ENCODE results near the gene DARS2. TPM values are rescaled to one million over a fixed set of nuclear protein-coding genes. Genes with fewer than 3 reads are reported as not detected.
A peak's percentile ranks its signal among the peaks of the same experiment; 100 is the strongest.

DARS2 gene
- polyA plus RNA-seq, 1 donor from 2014 or later, result 4.5 TPM

GRCh38 chr1:173870252-173871075, 46.0 kb downstream of the DARS2 start:
- Histone ChIP-seq H3F3A (ENCODE audit: insufficient read depth, low read length, poor library complexity, severe bottlenecking) (peaks cover 5% of the 10 kb centered on the region), H2AFZ (ENCODE audit: low read depth, low read length) (no peak overlapping the region), H3K9me3 (ENCODE audit: low read length) (no peaks in the 10 kb centered on the region), H3K4me3 (ENCODE audit: low read length) (peak overlapping the region; percentile 38), H3K27ac (ENCODE audit: low read length) (no peak overlapping the region), H3K4me2 (ENCODE audit: low read length) (no peak overlapping the region), H3K27me3 (ENCODE audit: insufficient read depth, low read depth, low read length) (no peaks in the 10 kb centered on the region), H3K9me2 (ENCODE audit: insufficient read depth, low read length) (no peaks in the 10 kb centered on the region), H3K9ac (ENCODE audit: low read length) (no peak overlapping the region), H4K20me1 (ENCODE audit: insufficient read depth) (no peaks in the 10 kb centered on the region), H3K79me2 (replicated peaks; ENCODE audit: insufficient read depth, low read length) (peaks cover 23% of the 10 kb centered on the region), H3K36me3 (ENCODE audit: insufficient read depth, low read length) (peaks cover 6% of the 10 kb centered on the region)
- TF ChIP-seq SMC3 (conservative IDR thresholded peaks at IDR 0.05; ENCODE audit: poor library complexity) (no peak), RAD21 (conservative IDR thresholded peaks at IDR 0.05) (no peak), POLR2AphosphoS5 (IDR thresholded peaks at IDR 0.05) (no peak), REST (IDR thresholded peaks at IDR 0.05; ENCODE audit: borderline replicate concordance) (no peak), EZH2 (IDR thresholded peaks at IDR 0.05; ENCODE audit: borderline replicate concordance, insufficient read depth, low read length, poor library complexity, severe bottlenecking) (no peak), EP300 (conservative IDR thresholded peaks at IDR 0.05; ENCODE audit: poor library complexity, severe bottlenecking) (no peak), TAF1 (IDR thresholded peaks at IDR 0.05; ENCODE audit: low read depth) (no peak), CTCF (IDR thresholded peaks at IDR 0.05; ENCODE audit: poor library complexity, severe bottlenecking) (no peak), MXI1 (conservative IDR thresholded peaks at IDR 0.05; ENCODE audit: poor library complexity, severe bottlenecking) (no peak)

- peaks cover 6% of the 10 kb centered on the region for H3K36me3 ChIP-seq (ENCODE audit: insufficient read depth, low read length)
- peak overlapping the region; percentile 38 for H3K4me3 ChIP-seq (ENCODE audit: low read length)
- no peaks in the 10 kb centered on the region for H3K27me3 ChIP-seq (ENCODE audit: insufficient read depth, low read depth, low read length)
- no peak overlapping the region for H3K4me2 ChIP-seq (ENCODE audit: low read length)
- H2AFZ ChIP-seq (ENCODE audit: low read depth, low read length), result no peak overlapping the region
- no peaks in the 10 kb centered on the region for H3K9me2 ChIP-seq (ENCODE audit: insufficient read depth, low read length)
- no peaks in the 10 kb centered on the region for H3F3A ChIP-seq (ENCODE audit: insufficient read depth, low read length, poor library complexity, severe bottlenecking)
- no peaks in the 10 kb centered on the region for H4K20me1 ChIP-seq (ENCODE audit: insufficient read depth)
- H3K9me3 ChIP-seq (ENCODE audit: low read length), result no peaks in the 10 kb centered on the region
- peaks cover 18% of the 10 kb centered on the region for H3K79me2 ChIP-seq (replicated peaks; ENCODE audit: insufficient read depth, low read length)
- H3K27ac ChIP-seq (ENCODE audit: low read length), result no peak overlapping the region
- no peak for TF ChIP-seq SMC3 (conservative IDR thresholded peaks at IDR 0.05; ENCODE audit: poor library complexity)
- no peak for TF ChIP-seq REST (IDR thresholded peaks at IDR 0.05; ENCODE audit: borderline replicate concordance)
- TF ChIP-seq RAD21 (conservative IDR thresholded peaks at IDR 0.05), result no peak
- no peak for TF ChIP-seq CTCF (IDR thresholded peaks at IDR 0.05; ENCODE audit: poor library complexity, severe bottlenecking)
- TF ChIP-seq POLR2AphosphoS5 (IDR thresholded peaks at IDR 0.05), result no peak
- TF ChIP-seq EZH2 (IDR thresholded peaks at IDR 0.05; ENCODE audit: borderline replicate concordance, insufficient read depth, low read length, poor library complexity, severe bottlenecking), result no peak
- no peak for TF ChIP-seq EP300 (conservative IDR thresholded peaks at IDR 0.05; ENCODE audit: poor library complexity, severe bottlenecking)
- TF ChIP-seq MXI1 (conservative IDR thresholded peaks at IDR 0.05; ENCODE audit: poor library complexity, severe bottlenecking), result no peak
- TF ChIP-seq TAF1 (IDR thresholded peaks at IDR 0.05; ENCODE audit: low read depth), result no peak
- no peak overlapping the region for H3K9ac ChIP-seq (ENCODE audit: low read length)
These were observed 46.6 kb downstream of the DARS2 start for GRCh38 chr1:173871091-173871490.

All from neural cell (in vitro differentiated cells).